Left renal cortex interstitium (tissue), 4 donors: Measurements from ENCODE around the gene SLC19A1. TPM values are rescaled to one million over a fixed set of nuclear protein-coding genes. Genes with fewer than 3 reads are reported as not detected.
"Not testable (repeated sequence)": the region's sequence is repeated elsewhere in the genome, so short reads cannot be mapped to it uniquely, and the experiment has no call there.

ENCODE experiments used
- DNase-seq, 4 donors: peaks; one replicate each; pipeline ENCODE4 v3.0.0-alpha.2; 2013; ENCODE audit warnings: low read depth in 4 of 4, low spot score in 2 of 4, missing footprints in 1 of 4
- polyA plus RNA-seq, 4 donors: library from polyadenylated mRNA; unstranded; fragments of 120-200 nt; gene quantifications; one replicate each; pipeline ENCODE4 v1.2.1, GENCODE V29; 2013; ENCODE audit not compliant: insufficient read length in 4 of 4

SLC19A1 gene
- polyA plus RNA-seq, 4 donors: 30.1 to 74.3 (median 38.3) TPM

GRCh38 chr21:45535341-45536081 lies 6.7 kb downstream of the SLC19A1 start:
- DNase-seq: no peak

GRCh38 chr21:45534636-45535331 lies 7.5 kb downstream of the SLC19A1 start:
- peak in 1 of 4 donors; percentile 51 for DNase-seq

GRCh38 chr21:45533846-45534635 lies 8.2 kb downstream of the SLC19A1 start:
- no peak for DNase-seq

GRCh38 chr21:45533361-45533845 lies 8.8 kb downstream of the SLC19A1 start:
- DNase-seq: no peak

GRCh38 chr21:45532826-45533360 lies 9.3 kb downstream of the SLC19A1 start:
- no peak for DNase-seq

GRCh38 chr21:45531393-45532215 lies 10.6 kb downstream of the SLC19A1 start:
- DNase-seq: no peak

GRCh38 chr21:45531114-45531392 lies 11.2 kb downstream of the SLC19A1 start:
- DNase-seq: not testable (repeated sequence)

- no peak for DNase-seq
These were observed 11.7 kb downstream of the SLC19A1 start for GRCh38 chr21:45530423-45531113.

GRCh38 chr21:45529785-45530422 lies 12.3 kb downstream of the SLC19A1 start:
- DNase-seq: no peak

GRCh38 chr21:45528981-45529784 lies 13.1 kb downstream of the SLC19A1 start:
- no peak for DNase-seq

- no peak for DNase-seq
These were observed 14.1 kb downstream of the SLC19A1 start for GRCh38 chr21:45528028-45528705.

- not testable (repeated sequence) for DNase-seq
These were observed 14.9 kb downstream of the SLC19A1 start for GRCh38 chr21:45527151-45527999.

- no peak for DNase-seq
These were observed 16.3 kb downstream of the SLC19A1 start for GRCh38 chr21:45525910-45526306.

GRCh38 chr21:45525153-45525909 lies 16.9 kb downstream of the SLC19A1 start:
- no peak for DNase-seq

GRCh38 chr21:45524756-45525152 lies 17.5 kb downstream of the SLC19A1 start:
- DNase-seq: no peak
